Osteoblast (primary cell): ENCODE measurements around the gene HCN2. TPM values are rescaled to one million over a fixed set of nuclear protein-coding genes. Genes with fewer than 3 reads are reported as not detected.

Source experiments
- DNase-seq: peaks from one replicate; pipeline ENCODE4 v3.0.0; 2011; ENCODE audit warnings: low spot score, mixed read lengths; ENCODE audit not compliant: insufficient read length; ENCODE audit errors: missing footprints
- H2AFZ ChIP-seq: 2 replicates; pipeline ENCODE4 v1.6.0; 2011; ENCODE audit warnings: mild to moderate bottlenecking, low read length
- H3K27ac ChIP-seq: 2 replicates; pipeline ENCODE4 v1.5.1; 2011; ENCODE audit warnings: mild to moderate bottlenecking, low read depth, low read length, moderate library complexity
- H3K27me3 ChIP-seq: 2 replicates; pipeline ENCODE4 v1.6.0; 2012; ENCODE audit warnings: mild to moderate bottlenecking, control low read depth, inconsistent platforms, low read length, moderate library complexity; ENCODE audit not compliant: insufficient read depth
- H3K36me3 ChIP-seq: 2 replicates; pipeline ENCODE4 v1.5.1; 2011; ENCODE audit warnings: mild to moderate bottlenecking, low read length, control low read depth, moderate library complexity; ENCODE audit not compliant: insufficient read depth
- H3K4me1 ChIP-seq: 2 replicates; pipeline ENCODE4 v1.5.1; 2011; ENCODE audit warnings: mild to moderate bottlenecking, low read length, control low read depth, moderate library complexity; ENCODE audit not compliant: insufficient read depth
- H3K4me2 ChIP-seq: 2 replicates; pipeline ENCODE4 v1.6.0; 2011; ENCODE audit warnings: mild to moderate bottlenecking, low read length; ENCODE audit not compliant: insufficient read depth
- H3K4me3 ChIP-seq: fragments of 200-600 bp; sonication (generic); 3 replicates; pipeline ENCODE4 v1.5.1; 2012; ENCODE audit warnings: mild to moderate bottlenecking, low read length, inconsistent platforms; ENCODE audit not compliant: insufficient read depth
- H3K79me2 ChIP-seq: 2 replicates; pipeline ENCODE4 v1.6.0; 2012; ENCODE audit warnings: mild to moderate bottlenecking, low read length, control low read depth, inconsistent platforms; ENCODE audit not compliant: insufficient read depth
- H3K9me3 ChIP-seq: 2 replicates; pipeline ENCODE4 v1.5.1; 2011; ENCODE audit warnings: low read depth, low read length, control low read depth
- H4K20me1 ChIP-seq: 2 replicates; pipeline ENCODE4 v1.6.0; 2012; ENCODE audit warnings: mild to moderate bottlenecking, low read length, control low read depth; ENCODE audit not compliant: insufficient read depth
- CTCF ChIP-seq: IDR thresholded peaks from 2 replicates; pipeline ENCODE4 v1.5.1; 2011; ENCODE audit warnings: mild to moderate bottlenecking, low read depth, low read length, moderate library complexity; ENCODE audit errors: extremely low read depth
- total RNA-seq: library from RNA; depleted of rRNA; stranded (reverse); fragments of >200 nt; gene quantifications from 2 replicates; pipeline ENCODE4 v1.2.3, GENCODE V29; 2012

HCN2 gene
- total RNA-seq, 1 donor = 1.4 TPM

GRCh38 chr19:591099-591958 is 1.6 kb downstream of the HCN2 start:
- Histone ChIP-seq H2AFZ (no peak overlapping the region), H3K79me2 (no peaks in the 10 kb centered on the region), H4K20me1 (peaks cover 14% of the 10 kb centered on the region), H3K4me1 (peaks cover 18% of the 10 kb centered on the region), H3K36me3 (no peaks in the 10 kb centered on the region), H3K27me3 (peaks cover 23% of the 10 kb centered on the region), H3K4me2 (no peak overlapping the region), H3K4me3 (no peak overlapping the region), H3K27ac (no peak overlapping the region), H3K9me3 (no peaks in the 10 kb centered on the region)
- no peak for TF ChIP-seq CTCF
- peak; percentile 96 for DNase-seq

- no peak for DNase-seq
- Histone ChIP-seq H3K27ac (no peak overlapping the region), H2AFZ (no peak overlapping the region), H3K4me3 (no peak overlapping the region), H3K9me3 (no peaks in the 10 kb centered on the region), H3K4me2 (no peak overlapping the region), H3K36me3 (no peaks in the 10 kb centered on the region), H4K20me1 (peaks cover 11% of the 10 kb centered on the region), H3K79me2 (no peaks in the 10 kb centered on the region), H3K4me1 (peaks cover 12% of the 10 kb centered on the region), H3K27me3 (peaks cover 23% of the 10 kb centered on the region)
- TF ChIP-seq CTCF = no peak
Observed at GRCh38 chr19:592101-592500, 2.4 kb downstream of the HCN2 start.

GRCh38 chr19:593055-593454 is 3.4 kb downstream of the HCN2 start:
- Histone ChIP-seq H4K20me1 (peaks cover 11% of the 10 kb centered on the region), H3K4me2 (no peak overlapping the region), H3K9me3 (no peaks in the 10 kb centered on the region), H3K79me2 (no peaks in the 10 kb centered on the region), H3K4me3 (no peak overlapping the region), H3K27me3 (peaks cover 23% of the 10 kb centered on the region), H3K36me3 (no peaks in the 10 kb centered on the region), H3K27ac (no peak overlapping the region), H2AFZ (no peak overlapping the region), H3K4me1 (peaks cover 8% of the 10 kb centered on the region)
- no peak for DNase-seq
- TF ChIP-seq CTCF = no peak

- H3K27ac ChIP-seq = no peak overlapping the region
- no peak overlapping the region for H3K4me3 ChIP-seq
- no peaks in the 10 kb centered on the region for H3K79me2 ChIP-seq
- H3K4me1 ChIP-seq = peaks cover 3% of the 10 kb centered on the region
- TF ChIP-seq CTCF = no peak
- H3K27me3 ChIP-seq = peaks cover 20% of the 10 kb centered on the region
- H2AFZ ChIP-seq = no peak overlapping the region
- no peaks in the 10 kb centered on the region for H3K36me3 ChIP-seq
- H3K4me2 ChIP-seq = no peak overlapping the region
- no peaks in the 10 kb centered on the region for H3K9me3 ChIP-seq
- DNase-seq = no peak
- peaks cover 11% of the 10 kb centered on the region for H4K20me1 ChIP-seq
Observed at GRCh38 chr19:593505-593904, 3.8 kb downstream of the HCN2 start.
